ENCODE results near the gene ZNF205.

Gene ZNF205

GRCh38 chr16:3084969-3085670, 27.3 kb upstream of the ZNF205 start:
- no peak for DNase-seq (ENCODE audit: low spot score)

- DNase-seq (ENCODE audit: low spot score) = no peak
Observed at GRCh38 chr16:3085868-3086595, 26.4 kb upstream of the ZNF205 start.

GRCh38 chr16:3086596-3087242, 25.7 kb upstream of the ZNF205 start:
- DNase-seq (ENCODE audit: low spot score) = no peak

- peak; percentile 4 for DNase-seq (ENCODE audit: low spot score)
Observed at GRCh38 chr16:3087243-3088235, 24.8 kb upstream of the ZNF205 start.

GRCh38 chr16:3088450-3088849, 23.9 kb upstream of the ZNF205 start:
- peak; percentile 2 for DNase-seq (ENCODE audit: low spot score)

- no peak for DNase-seq (ENCODE audit: low spot score)
Observed at GRCh38 chr16:3088925-3089716, 23.3 kb upstream of the ZNF205 start.

- DNase-seq (ENCODE audit: low spot score) = no peak
Observed at GRCh38 chr16:3089717-3090592, 22.4 kb upstream of the ZNF205 start.

- no peak for DNase-seq (ENCODE audit: low spot score)
Observed at GRCh38 chr16:3091551-3091950, 20.8 kb upstream of the ZNF205 start.

- no peak for DNase-seq (ENCODE audit: low spot score)
Observed at GRCh38 chr16:3092501-3092941, 19.9 kb upstream of the ZNF205 start.

- peak; percentile 44 for DNase-seq (ENCODE audit: low spot score)
Observed at GRCh38 chr16:3094289-3095027, 17.9 kb upstream of the ZNF205 start.

GRCh38 chr16:3095869-3096268, 16.5 kb upstream of the ZNF205 start:
- peak; percentile 41 for DNase-seq (ENCODE audit: low spot score)

- DNase-seq (ENCODE audit: low spot score) = no peak
Observed at GRCh38 chr16:3096362-3096761, 16.0 kb upstream of the ZNF205 start.

GRCh38 chr16:3097266-3097665, 15.1 kb upstream of the ZNF205 start:
- DNase-seq (ENCODE audit: low spot score) = no peak

- DNase-seq (ENCODE audit: low spot score) = no peak
Observed at GRCh38 chr16:3098459-3099394, 13.7 kb upstream of the ZNF205 start, which contains the start of gene ZSCAN10. Gene ZSCAN10, minus strand, starts transcription at chr16:3099294. Its CDS starts 6,357 bp downstream, at chr16:3092937.

GRCh38 chr16:3099395-3099731, 13.0 kb upstream of the ZNF205 start:
- DNase-seq (ENCODE audit: low spot score) = no peak

GRCh38 chr16:3099732-3100499, 12.5 kb upstream of the ZNF205 start:
- DNase-seq (ENCODE audit: low spot score) = peak; percentile 96
